Fibroblast of lung (primary cell): ENCODE measurements around the gene COX4I1. TPM values are rescaled to one million over a fixed set of nuclear protein-coding genes. Genes with fewer than 3 reads are reported as not detected.

Experiments used
- DNase-seq, 2 donors: peaks; one replicate each; pipeline versions ENCODE4 v3.0.0 to v3.0.0-alpha.2; 2010; ENCODE audit warnings: low read depth in 2 of 2
- H2AFZ ChIP-seq: 2 replicates; pipeline ENCODE4 v1.5.1; 2012; ENCODE audit warnings: low read length, control low read depth, inconsistent platforms
- H3K27ac ChIP-seq: 2 replicates; pipeline ENCODE4 v1.5.1; 2011; ENCODE audit warnings: low read length, control low read depth; ENCODE audit not compliant: insufficient read depth
- H3K27me3 ChIP-seq: 2 replicates; pipeline ENCODE4 v1.5.1; 2011; ENCODE audit warnings: mild to moderate bottlenecking, low read length; ENCODE audit not compliant: control insufficient read depth, insufficient read depth
- H3K36me3 ChIP-seq: 2 replicates; pipeline ENCODE4 v1.5.1; 2011; ENCODE audit warnings: low read length; ENCODE audit not compliant: control insufficient read depth, insufficient read depth
- H3K4me1 ChIP-seq: 2 replicates; pipeline ENCODE4 v1.5.1; 2011; ENCODE audit warnings: low read length; ENCODE audit not compliant: control insufficient read depth, insufficient read depth; ENCODE audit errors: extremely low read depth
- H3K4me2 ChIP-seq: 2 replicates; pipeline ENCODE4 v1.5.1; 2011; ENCODE audit warnings: low read length, control low read depth; ENCODE audit not compliant: insufficient read depth; ENCODE audit errors: extremely low read depth
- H3K4me3 ChIP-seq, 4 experiments: fragments of 200-600 bp in 1 of 4; sonication (generic) in 1 of 4; replicated peaks in 1 of 4; 2 replicates each; pipeline ENCODE4 v1.5.1; 2011 to 2016; ENCODE audit warnings: low read length in 4 of 4, low read depth in 3 of 4, mild to moderate bottlenecking in 3 of 4, control low read depth in 2 of 4, inconsistent platforms in 1 of 4, mixed read lengths in 1 of 4; ENCODE audit not compliant: insufficient read depth in 1 of 4; ENCODE audit errors: control extremely low read depth in 1 of 4
- H3K79me2 ChIP-seq: 2 replicates; pipeline ENCODE4 v1.5.1; 2012; ENCODE audit warnings: mild to moderate bottlenecking, low read length, inconsistent platforms; ENCODE audit not compliant: control insufficient read depth, insufficient read depth
- H3K9ac ChIP-seq: 2 replicates; pipeline ENCODE4 v1.5.1; 2011; ENCODE audit warnings: mild to moderate bottlenecking, low read length, control low read depth; ENCODE audit not compliant: insufficient read depth
- H3K9me3 ChIP-seq: 2 replicates; pipeline ENCODE4 v1.5.1; 2012; ENCODE audit warnings: low read depth, low read length; ENCODE audit not compliant: control insufficient read depth, insufficient read depth
- H4K20me1 ChIP-seq: 2 replicates; pipeline ENCODE4 v1.5.1; 2011; ENCODE audit warnings: low read length; ENCODE audit not compliant: control insufficient read depth, insufficient read depth; ENCODE audit errors: extremely low read depth
- EZH2 ChIP-seq: IDR thresholded peaks from 2 replicates; pipeline ENCODE4 v1.5.1; 2012; ENCODE audit warnings: low read length, control low read depth, mild to moderate bottlenecking; ENCODE audit errors: missing control alignments
- polyA plus RNA-seq, 2 donors: library from polyadenylated mRNA; depleted of rRNA in 1 of 2; stranded (reverse) in 1 of 2; unstranded in 1 of 2; fragments of >200 nt; gene quantifications; 2 replicates each; pipeline ENCODE4 v1.2.1, GENCODE V29; 2011 to 2012; ENCODE audit warnings: missing spikeins in 1 of 2
- total RNA-seq: library from RNA; depleted of rRNA; stranded (reverse); fragments of >200 nt; gene quantifications from 2 replicates; pipeline ENCODE4 v1.2.1, GENCODE V29; 2014
- TF ChIP-seq, protein P1 (sequence below), 2 donors: IDR thresholded peaks in 1 of 2; conservative IDR thresholded peaks in 1 of 2; 1 replicate in 1 of 2; 2 replicates in 1 of 2; pipeline ENCODE4 v1.5.1; 2011 to 2012; ENCODE audit warnings: low read length in 2 of 2, control low read depth in 1 of 2, inconsistent platforms in 1 of 2, low read depth in 1 of 2, mild to moderate bottlenecking in 1 of 2

The COX4I1 gene
- total and polyA plus RNA-seq, 2 donors (not counting 1 experiment from before 2014, with no cell fraction given): 442 to 653 TPM

DNA sequence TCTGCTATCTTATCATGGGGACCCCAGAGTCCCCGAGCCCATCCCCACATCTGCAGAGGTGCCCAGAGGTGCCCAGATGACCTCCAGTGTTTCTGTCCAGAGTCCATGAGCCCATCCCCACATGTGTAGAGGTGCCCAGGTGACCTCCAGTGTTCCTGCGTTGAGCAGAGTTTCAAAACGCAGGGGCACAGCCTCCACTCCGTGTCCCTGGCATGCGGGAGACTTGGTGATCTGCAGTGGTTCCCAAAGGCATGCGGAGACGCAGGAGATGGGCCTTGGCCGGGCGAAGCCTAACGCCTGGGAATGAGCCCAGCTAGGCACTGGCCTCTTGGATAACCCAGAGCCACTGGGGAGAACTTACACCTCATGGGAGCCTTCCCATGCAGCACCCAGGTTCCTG, 41.3 kb downstream of the COX4I1 start:
- Histone ChIP-seq H3K36me3 (no peaks in the 10 kb centered on the region), H3K27ac (no peak overlapping the region), H3K27me3 (peaks cover 13% of the 10 kb centered on the region), H3K4me3 (no peak overlapping the region), H3K79me2 (no peaks in the 10 kb centered on the region), H3K9me3 (no peaks in the 10 kb centered on the region), H4K20me1 (no peaks in the 10 kb centered on the region), H2AFZ (no peak overlapping the region), H3K4me2 (no peak overlapping the region), H3K9ac (no peak overlapping the region), H3K4me1 (no peaks in the 10 kb centered on the region)
- no peak for DNase-seq
- TF ChIP-seq EZH2: no peak
- TF ChIP-seq, protein P1, sequence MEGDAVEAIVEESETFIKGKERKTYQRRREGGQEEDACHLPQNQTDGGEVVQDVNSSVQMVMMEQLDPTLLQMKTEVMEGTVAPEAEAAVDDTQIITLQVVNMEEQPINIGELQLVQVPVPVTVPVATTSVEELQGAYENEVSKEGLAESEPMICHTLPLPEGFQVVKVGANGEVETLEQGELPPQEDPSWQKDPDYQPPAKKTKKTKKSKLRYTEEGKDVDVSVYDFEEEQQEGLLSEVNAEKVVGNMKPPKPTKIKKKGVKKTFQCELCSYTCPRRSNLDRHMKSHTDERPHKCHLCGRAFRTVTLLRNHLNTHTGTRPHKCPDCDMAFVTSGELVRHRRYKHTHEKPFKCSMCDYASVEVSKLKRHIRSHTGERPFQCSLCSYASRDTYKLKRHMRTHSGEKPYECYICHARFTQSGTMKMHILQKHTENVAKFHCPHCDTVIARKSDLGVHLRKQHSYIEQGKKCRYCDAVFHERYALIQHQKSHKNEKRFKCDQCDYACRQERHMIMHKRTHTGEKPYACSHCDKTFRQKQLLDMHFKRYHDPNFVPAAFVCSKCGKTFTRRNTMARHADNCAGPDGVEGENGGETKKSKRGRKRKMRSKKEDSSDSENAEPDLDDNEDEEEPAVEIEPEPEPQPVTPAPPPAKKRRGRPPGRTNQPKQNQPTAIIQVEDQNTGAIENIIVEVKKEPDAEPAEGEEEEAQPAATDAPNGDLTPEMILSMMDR (conservative IDR thresholded peaks at IDR 0.05 in 1 of 2, IDR thresholded peaks at IDR 0.05 in 1 of 2; ENCODE audit: low read depth in 1 of 2, low read length in 2 of 2): no peak

- Histone ChIP-seq H3K27ac (no peak overlapping the region), H4K20me1 (no peaks in the 10 kb centered on the region), H3K79me2 (no peaks in the 10 kb centered on the region), H3K4me1 (no peaks in the 10 kb centered on the region), H3K9me3 (no peaks in the 10 kb centered on the region), H3K4me2 (no peak overlapping the region), H3K4me3 (no peak overlapping the region), H2AFZ (no peak overlapping the region), H3K36me3 (no peaks in the 10 kb centered on the region), H3K9ac (no peak overlapping the region), H3K27me3 (peaks cover 13% of the 10 kb centered on the region)
- TF ChIP-seq, protein P1 (conservative IDR thresholded peaks at IDR 0.05 in 1 of 2, IDR thresholded peaks at IDR 0.05 in 1 of 2; ENCODE audit: low read depth in 1 of 2, low read length in 2 of 2): no peak
- no peak for TF ChIP-seq EZH2
- DNase-seq: no peak
Measured at GRCh38 chr16:85842435-85842834, 42.9 kb downstream of the COX4I1 start.

DNA sequence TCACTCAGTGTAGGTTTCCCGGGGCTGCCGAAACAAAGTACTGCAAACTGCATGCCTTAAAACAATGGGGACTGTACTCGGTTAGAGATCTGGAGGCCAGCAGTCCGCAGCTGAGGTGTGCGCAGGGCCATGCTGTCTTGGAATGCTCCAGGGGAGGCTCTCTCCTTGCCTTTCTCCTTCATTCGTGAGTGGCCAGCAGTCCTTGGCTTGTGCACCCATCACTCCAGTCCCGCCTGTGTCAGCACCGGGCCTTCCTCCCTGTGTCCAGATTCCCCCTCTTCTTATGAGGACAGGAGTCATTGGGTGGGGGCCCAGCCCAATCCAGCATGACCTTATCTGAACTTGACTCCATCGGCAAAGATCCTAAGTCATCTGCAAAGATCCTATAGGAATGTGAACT, 43.4 kb downstream of the COX4I1 start:
- Histone ChIP-seq H3K4me1 (no peaks in the 10 kb centered on the region), H3K4me2 (no peak overlapping the region), H3K36me3 (no peaks in the 10 kb centered on the region), H2AFZ (no peak overlapping the region), H3K9me3 (no peaks in the 10 kb centered on the region), H3K9ac (no peak overlapping the region), H3K4me3 (no peak overlapping the region), H4K20me1 (no peaks in the 10 kb centered on the region), H3K79me2 (no peaks in the 10 kb centered on the region), H3K27ac (no peak overlapping the region), H3K27me3 (peaks cover 13% of the 10 kb centered on the region)
- TF ChIP-seq EZH2: no peak
- TF ChIP-seq, protein P1 (conservative IDR thresholded peaks at IDR 0.05 in 1 of 2, IDR thresholded peaks at IDR 0.05 in 1 of 2; ENCODE audit: low read depth in 1 of 2, low read length in 2 of 2): no peak
- no peak for DNase-seq
